ENCODE data around the gene MLANA.

The MLANA gene

GRCh38 chr9:5899292-5899691 lies 8.6 kb downstream of the MLANA start:
- Histone ChIP-seq H3K4me2 (ENCODE audit: low read depth, low read length, poor library complexity, severe bottlenecking) (no peak overlapping the region), H3K4me3 (ENCODE audit: low read length, poor library complexity, severe bottlenecking) (no peak overlapping the region), H3F3A (ENCODE audit: low read depth) (no peaks in the 10 kb centered on the region), H3K9ac (ENCODE audit: low read depth, low read length, poor library complexity, severe bottlenecking) (no peak overlapping the region), H3K27me3 (ENCODE audit: insufficient read depth, low read length, poor library complexity, severe bottlenecking) (no peaks in the 10 kb centered on the region), H3K79me2 (ENCODE audit: insufficient read depth, low read length) (no peaks in the 10 kb centered on the region), H2AFZ (ENCODE audit: low read length) (no peak overlapping the region), H3K9me2 (replicated peaks; ENCODE audit: low read depth, low read length) (no peaks in the 10 kb centered on the region), H3K4me1 (ENCODE audit: insufficient read depth, low read length, poor library complexity, severe bottlenecking) (no peaks in the 10 kb centered on the region), H3K9me3 (ENCODE audit: insufficient read depth, low read depth, low read length) (no peaks in the 10 kb centered on the region), H3K36me3 (ENCODE audit: insufficient read depth, low read length) (no peaks in the 10 kb centered on the region), H4K20me1 (ENCODE audit: insufficient read depth, low read length, poor library complexity, severe bottlenecking) (no peaks in the 10 kb centered on the region)
- TF ChIP-seq CTCF (conservative IDR thresholded peaks at IDR 0.05; ENCODE audit: low read length) (peak; percentile 83), EZH2phosphoT487 (IDR thresholded peaks at IDR 0.05; ENCODE audit: borderline replicate concordance) (no peak)

- TF ChIP-seq CTCF (conservative IDR thresholded peaks at IDR 0.05; ENCODE audit: low read length), result no peak
- no peak for TF ChIP-seq EZH2phosphoT487 (IDR thresholded peaks at IDR 0.05; ENCODE audit: borderline replicate concordance)
- Histone ChIP-seq H3K4me3 (ENCODE audit: low read length, poor library complexity, severe bottlenecking) (no peak overlapping the region), H3K27me3 (ENCODE audit: insufficient read depth, low read length, poor library complexity, severe bottlenecking) (no peaks in the 10 kb centered on the region), H3F3A (ENCODE audit: low read depth) (no peaks in the 10 kb centered on the region), H4K20me1 (ENCODE audit: insufficient read depth, low read length, poor library complexity, severe bottlenecking) (no peaks in the 10 kb centered on the region), H3K9me3 (ENCODE audit: insufficient read depth, low read depth, low read length) (no peaks in the 10 kb centered on the region), H3K9ac (ENCODE audit: low read depth, low read length, poor library complexity, severe bottlenecking) (no peak overlapping the region), H2AFZ (ENCODE audit: low read length) (no peak overlapping the region), H3K36me3 (ENCODE audit: insufficient read depth, low read length) (no peaks in the 10 kb centered on the region), H3K4me2 (ENCODE audit: low read depth, low read length, poor library complexity, severe bottlenecking) (no peak overlapping the region), H3K9me2 (replicated peaks; ENCODE audit: low read depth, low read length) (no peaks in the 10 kb centered on the region), H3K4me1 (ENCODE audit: insufficient read depth, low read length, poor library complexity, severe bottlenecking) (no peaks in the 10 kb centered on the region), H3K79me2 (ENCODE audit: insufficient read depth, low read length) (no peaks in the 10 kb centered on the region)
Measured at GRCh38 chr9:5900622-5901021, 9.9 kb downstream of the MLANA start.

- Histone ChIP-seq H2AFZ (ENCODE audit: low read length) (no peak overlapping the region), H3K4me2 (ENCODE audit: low read depth, low read length, poor library complexity, severe bottlenecking) (no peak overlapping the region), H4K20me1 (ENCODE audit: insufficient read depth, low read length, poor library complexity, severe bottlenecking) (no peaks in the 10 kb centered on the region), H3K9ac (ENCODE audit: low read depth, low read length, poor library complexity, severe bottlenecking) (no peak overlapping the region), H3K4me1 (ENCODE audit: insufficient read depth, low read length, poor library complexity, severe bottlenecking) (no peaks in the 10 kb centered on the region), H3K27me3 (ENCODE audit: insufficient read depth, low read length, poor library complexity, severe bottlenecking) (no peaks in the 10 kb centered on the region), H3K79me2 (ENCODE audit: insufficient read depth, low read length) (no peaks in the 10 kb centered on the region), H3K9me2 (replicated peaks; ENCODE audit: low read depth, low read length) (no peaks in the 10 kb centered on the region), H3K9me3 (ENCODE audit: insufficient read depth, low read depth, low read length) (no peaks in the 10 kb centered on the region), H3K4me3 (ENCODE audit: low read length, poor library complexity, severe bottlenecking) (no peak overlapping the region), H3F3A (ENCODE audit: low read depth) (no peaks in the 10 kb centered on the region), H3K36me3 (ENCODE audit: insufficient read depth, low read length) (no peaks in the 10 kb centered on the region)
- TF ChIP-seq EZH2phosphoT487 (IDR thresholded peaks at IDR 0.05; ENCODE audit: borderline replicate concordance) (no peak), CTCF (conservative IDR thresholded peaks at IDR 0.05; ENCODE audit: low read length) (no peak)
Measured at GRCh38 chr9:5902377-5902776, 11.7 kb downstream of the MLANA start.
